B cell (primary cell): Measurements from ENCODE around the gene CHD6.

Experiments
- EZH2 ChIP-seq: IDR thresholded peaks from 2 replicates; pipeline ENCODE4 v1.6.1; 2012; ENCODE audit warnings: borderline replicate concordance, low read depth, mild to moderate bottlenecking, moderate library complexity, low read length; ENCODE audit not compliant: insufficient read depth, poor library complexity, severe bottlenecking
- TF ChIP-seq, protein P1 (sequence below): fragments of 200-600 bp; IDR thresholded peaks from one replicate; pipeline ENCODE4 v1.8.0; 2022; ENCODE audit warnings: antibody characterized with exemption, mild to moderate bottlenecking

GRCh38 chr20:41501376-41501775 is 116.8 kb downstream of the CHD6 start:
- TF ChIP-seq, protein P1, sequence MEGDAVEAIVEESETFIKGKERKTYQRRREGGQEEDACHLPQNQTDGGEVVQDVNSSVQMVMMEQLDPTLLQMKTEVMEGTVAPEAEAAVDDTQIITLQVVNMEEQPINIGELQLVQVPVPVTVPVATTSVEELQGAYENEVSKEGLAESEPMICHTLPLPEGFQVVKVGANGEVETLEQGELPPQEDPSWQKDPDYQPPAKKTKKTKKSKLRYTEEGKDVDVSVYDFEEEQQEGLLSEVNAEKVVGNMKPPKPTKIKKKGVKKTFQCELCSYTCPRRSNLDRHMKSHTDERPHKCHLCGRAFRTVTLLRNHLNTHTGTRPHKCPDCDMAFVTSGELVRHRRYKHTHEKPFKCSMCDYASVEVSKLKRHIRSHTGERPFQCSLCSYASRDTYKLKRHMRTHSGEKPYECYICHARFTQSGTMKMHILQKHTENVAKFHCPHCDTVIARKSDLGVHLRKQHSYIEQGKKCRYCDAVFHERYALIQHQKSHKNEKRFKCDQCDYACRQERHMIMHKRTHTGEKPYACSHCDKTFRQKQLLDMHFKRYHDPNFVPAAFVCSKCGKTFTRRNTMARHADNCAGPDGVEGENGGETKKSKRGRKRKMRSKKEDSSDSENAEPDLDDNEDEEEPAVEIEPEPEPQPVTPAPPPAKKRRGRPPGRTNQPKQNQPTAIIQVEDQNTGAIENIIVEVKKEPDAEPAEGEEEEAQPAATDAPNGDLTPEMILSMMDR: no peak
- no peak for TF ChIP-seq EZH2
